HepG2 (cell line): ENCODE data around the gene TACC3. TPM values are rescaled to one million over a fixed set of nuclear protein-coding genes. Genes with fewer than 3 reads are reported as not detected.

Experiments
- ATF7 ChIP-seq, 2 experiments: fragments of 450-650 bp in 1 of 2; sonication (generic) in 1 of 2; formaldehyde crosslinking in 1 of 2; IDR thresholded peaks; 2 replicates each; pipeline versions ENCODE4 v1.4.0 to v1.6.1; 2016 to 2020; ENCODE audit warnings: antibody characterized with exemption in 1 of 2, mild to moderate bottlenecking in 1 of 2, missing genetic modification reagents in 1 of 2
- HNRNPLL ChIP-seq: fragments of 200-400 bp; formaldehyde crosslinking; IDR thresholded peaks from 2 replicates; pipeline ENCODE4 v1.6.1; 2017; ENCODE audit warnings: mild to moderate bottlenecking, low read depth, low read length; ENCODE audit not compliant: poor library complexity, severe bottlenecking
- HOXA3 ChIP-seq: sonication (generic); formaldehyde crosslinking; IDR thresholded peaks from 2 replicates; pipeline ENCODE4 v1.5.0; 2020; ENCODE audit warnings: missing genetic modification reagents
- HOXA7 ChIP-seq: sonication (generic); formaldehyde crosslinking; IDR thresholded peaks from 2 replicates; pipeline ENCODE4 v1.8.1; 2022; ENCODE audit warnings: mild to moderate bottlenecking, missing genetic modification reagents, moderate library complexity
- MAFF ChIP-seq: IDR thresholded peaks from 2 replicates; pipeline ENCODE4 v1.6.1; 2011; ENCODE audit warnings: low read depth, low read length, improper control_type of control experiment
- MYC ChIP-seq: sonication (generic); formaldehyde crosslinking; IDR thresholded peaks from 2 replicates; pipeline ENCODE4 v1.9.0; 2021; ENCODE audit warnings: missing genetic modification reagents, borderline replicate concordance
- NKX3-1 ChIP-seq: sonication (generic); formaldehyde crosslinking; IDR thresholded peaks from 2 replicates; pipeline ENCODE4 v1.5.0; 2020; ENCODE audit warnings: missing genetic modification reagents
- RNF2 ChIP-seq: fragments of 450-650 bp; conservative IDR thresholded peaks from 2 replicates; pipeline ENCODE4 v1.6.1; 2016; ENCODE audit warnings: low read depth
- SRSF9 ChIP-seq: fragments of 200-400 bp; formaldehyde crosslinking; IDR thresholded peaks from 2 replicates; pipeline ENCODE4 v1.6.1; 2018; ENCODE audit warnings: borderline replicate concordance, mild to moderate bottlenecking, low read depth, low read length; ENCODE audit not compliant: insufficient read depth, poor library complexity, severe bottlenecking
- TCF7 ChIP-seq: sonication (generic); IDR thresholded peaks from 2 replicates; pipeline ENCODE4 v1.6.1; 2016; ENCODE audit warnings: antibody characterized with exemption, low read depth
- THAP11 ChIP-seq: IDR thresholded peaks from 2 replicates; pipeline ENCODE4 v1.6.1; 2016; ENCODE audit warnings: missing biosample characterization, missing genetic modification reagents
- U2AF1 ChIP-seq: fragments of 200-400 bp; formaldehyde crosslinking; optimal IDR thresholded peaks from 2 replicates; pipeline ENCODE3; 2017; ENCODE audit warnings: mild to moderate bottlenecking, low read depth, low read length
- ZNF121 ChIP-seq: sonication (generic); formaldehyde crosslinking; IDR thresholded peaks from 2 replicates; pipeline ENCODE4 v1.5.0; 2020; ENCODE audit warnings: mild to moderate bottlenecking, missing genetic modification reagents
- ZNF430 ChIP-seq: sonication (generic); formaldehyde crosslinking; IDR thresholded peaks from 2 replicates; pipeline ENCODE4 v1.9.0; 2021; ENCODE audit warnings: mild to moderate bottlenecking, missing genetic modification reagents
- ZNF468 ChIP-seq: sonication (generic); formaldehyde crosslinking; IDR thresholded peaks from 2 replicates; pipeline ENCODE4 v1.8.0; 2022; ENCODE audit warnings: mild to moderate bottlenecking, moderate library complexity, missing genetic modification reagents
- ZNF607 ChIP-seq: sonication (generic); formaldehyde crosslinking; IDR thresholded peaks from 2 replicates; pipeline ENCODE4 v1.5.1; 2020; ENCODE audit warnings: missing genetic modification reagents, mild to moderate bottlenecking, borderline replicate concordance
- ZNF816 ChIP-seq: sonication (generic); formaldehyde crosslinking; IDR thresholded peaks from 2 replicates; pipeline ENCODE4 v1.8.0; 2022; ENCODE audit warnings: missing genetic modification reagents, mild to moderate bottlenecking, borderline replicate concordance
- polyA plus RNA-seq, 8 experiments: library from polyadenylated mRNA; depleted of rRNA in 3 of 8; stranded (reverse) in 7 of 8; unstranded in 1 of 8; fragments of >200 nt; fragmentation: Illumina TruSeq in 4 of 8; extraction: Trizol in 4 of 8; gene quantifications; 2 replicates each; pipeline versions ENCODE4 v1.2.1 to v1.2.3, GENCODE V29; 2011 to 2016; ENCODE audit warnings: low read depth in 4 of 8, missing spikeins in 1 of 8, mixed read lengths in 1 of 8; ENCODE audit not compliant: insufficient read depth in 1 of 8
- total RNA-seq, 5 experiments: library from RNA; depleted of rRNA; stranded (reverse); fragments of >200 nt; fragmentation: Illumina TruSeq; extraction: Trizol; gene quantifications; 2 replicates each; pipeline ENCODE4 v1.2.3, GENCODE V29; 2016; ENCODE audit warnings: low read depth in 1 of 5
- TF ChIP-seq, protein P1 (sequence below): sonication (generic); formaldehyde crosslinking; IDR thresholded peaks from 2 replicates; pipeline ENCODE4 v1.8.1; 2022; ENCODE audit warnings: mild to moderate bottlenecking, missing genetic modification reagents
- TF ChIP-seq, protein P2 (sequence below): sonication (generic); formaldehyde crosslinking; IDR thresholded peaks from 2 replicates; pipeline ENCODE4 v1.4.0; 2020; ENCODE audit warnings: low read depth, mild to moderate bottlenecking, missing genetic modification reagents
- TF ChIP-seq, protein P3 (sequence below): IDR thresholded peaks from 2 replicates; pipeline ENCODE4 v1.6.1; 2018; ENCODE audit warnings: missing genetic modification reagents
- TF ChIP-seq, protein P4 (sequence below): sonication (generic); formaldehyde crosslinking; IDR thresholded peaks from 2 replicates; pipeline ENCODE4 v1.5.0; 2020; ENCODE audit warnings: missing genetic modification reagents
- TF ChIP-seq, protein P5 (sequence below): sonication (generic); formaldehyde crosslinking; IDR thresholded peaks from 2 replicates; pipeline ENCODE4 v1.4.0; 2020; ENCODE audit warnings: missing genetic modification reagents, mild to moderate bottlenecking, borderline replicate concordance

Gene TACC3
- total and polyA plus RNA-seq, 2 of the 13 experiments (the other 11 are each of a cell fraction or from before 2014, with no cell fraction given): 20.3 to 21.2 TPM

DNA sequence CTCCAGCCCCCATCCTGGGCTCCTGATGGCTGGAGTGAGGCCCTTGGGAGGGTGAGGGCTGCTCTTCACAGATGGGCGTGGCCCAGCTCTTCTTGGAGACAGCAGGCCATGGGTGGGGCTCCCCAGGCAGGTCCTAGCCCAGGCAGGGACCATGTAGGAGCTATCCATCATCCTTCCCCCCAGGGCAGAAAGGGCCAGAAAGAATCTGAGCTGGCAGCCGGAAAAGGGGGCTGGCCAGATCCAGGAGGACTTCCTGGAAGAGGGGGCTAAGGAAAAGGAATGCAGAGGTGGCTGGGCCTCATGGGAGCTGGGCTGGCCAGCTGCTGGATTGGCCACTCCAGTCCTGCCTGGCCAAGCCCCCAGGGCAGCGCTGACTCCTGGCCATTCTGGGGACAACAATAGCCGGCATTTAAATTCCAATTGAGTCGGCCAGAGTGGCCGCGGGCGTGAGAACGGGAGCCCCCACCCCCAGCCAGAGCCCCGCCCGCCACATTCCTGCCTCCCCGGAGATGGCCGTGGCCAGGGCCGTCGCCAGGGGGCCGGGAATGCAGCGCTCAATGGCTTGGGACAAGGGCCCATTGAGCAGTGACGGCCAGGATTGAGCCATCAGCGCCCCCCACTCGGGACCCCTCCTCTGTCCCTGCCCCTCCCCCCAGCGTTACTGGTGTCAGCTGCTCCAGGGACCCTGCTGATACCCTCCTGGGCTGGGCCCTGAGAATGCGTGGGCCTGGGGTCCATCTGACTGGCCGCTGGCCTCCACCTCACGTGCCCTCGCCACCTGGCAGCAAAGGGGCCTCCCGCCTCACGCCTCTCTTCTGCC, 56.7 kb downstream of the TACC3 start (continued):
- TF ChIP-seq, protein P1, sequence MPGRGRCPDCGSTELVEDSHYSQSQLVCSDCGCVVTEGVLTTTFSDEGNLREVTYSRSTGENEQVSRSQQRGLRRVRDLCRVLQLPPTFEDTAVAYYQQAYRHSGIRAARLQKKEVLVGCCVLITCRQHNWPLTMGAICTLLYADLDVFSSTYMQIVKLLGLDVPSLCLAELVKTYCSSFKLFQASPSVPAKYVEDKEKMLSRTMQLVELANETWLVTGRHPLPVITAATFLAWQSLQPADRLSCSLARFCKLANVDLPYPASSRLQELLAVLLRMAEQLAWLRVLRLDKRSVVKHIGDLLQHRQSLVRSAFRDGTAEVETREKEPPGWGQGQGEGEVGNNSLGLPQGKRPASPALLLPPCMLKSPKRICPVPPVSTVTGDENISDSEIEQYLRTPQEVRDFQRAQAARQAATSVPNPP: no peak
- TF ChIP-seq NKX3-1 (CRISPR knock-in tag): no peak
- no peak for TF ChIP-seq ATF7 (IDR thresholded peaks at IDR 0.05)
- no peak for TF ChIP-seq ATF7 (CRISPR knock-in tag; IDR thresholded peaks at IDR 0.05)
- TF ChIP-seq THAP11 (CRISPR knock-in tag): no peak
- TF ChIP-seq RNF2: no peak
- TF ChIP-seq MYC (CRISPR knock-in tag): peak; percentile 67
- no peak for TF ChIP-seq HNRNPLL
- TF ChIP-seq, protein P2, sequence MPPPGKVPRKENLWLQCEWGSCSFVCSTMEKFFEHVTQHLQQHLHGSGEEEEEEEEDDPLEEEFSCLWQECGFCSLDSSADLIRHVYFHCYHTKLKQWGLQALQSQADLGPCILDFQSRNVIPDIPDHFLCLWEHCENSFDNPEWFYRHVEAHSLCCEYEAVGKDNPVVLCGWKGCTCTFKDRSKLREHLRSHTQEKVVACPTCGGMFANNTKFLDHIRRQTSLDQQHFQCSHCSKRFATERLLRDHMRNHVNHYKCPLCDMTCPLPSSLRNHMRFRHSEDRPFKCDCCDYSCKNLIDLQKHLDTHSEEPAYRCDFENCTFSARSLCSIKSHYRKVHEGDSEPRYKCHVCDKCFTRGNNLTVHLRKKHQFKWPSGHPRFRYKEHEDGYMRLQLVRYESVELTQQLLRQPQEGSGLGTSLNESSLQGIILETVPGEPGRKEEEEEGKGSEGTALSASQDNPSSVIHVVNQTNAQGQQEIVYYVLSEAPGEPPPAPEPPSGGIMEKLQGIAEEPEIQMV (CRISPR knock-in tag): no peak
- no peak for TF ChIP-seq ZNF607 (CRISPR knock-in tag)
- TF ChIP-seq, protein P3, sequence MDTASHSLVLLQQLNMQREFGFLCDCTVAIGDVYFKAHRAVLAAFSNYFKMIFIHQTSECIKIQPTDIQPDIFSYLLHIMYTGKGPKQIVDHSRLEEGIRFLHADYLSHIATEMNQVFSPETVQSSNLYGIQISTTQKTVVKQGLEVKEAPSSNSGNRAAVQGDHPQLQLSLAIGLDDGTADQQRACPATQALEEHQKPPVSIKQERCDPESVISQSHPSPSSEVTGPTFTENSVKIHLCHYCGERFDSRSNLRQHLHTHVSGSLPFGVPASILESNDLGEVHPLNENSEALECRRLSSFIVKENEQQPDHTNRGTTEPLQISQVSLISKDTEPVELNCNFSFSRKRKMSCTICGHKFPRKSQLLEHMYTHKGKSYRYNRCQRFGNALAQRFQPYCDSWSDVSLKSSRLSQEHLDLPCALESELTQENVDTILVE (CRISPR knock-in tag): no peak
- no peak for TF ChIP-seq MAFF
- TF ChIP-seq, protein P4, sequence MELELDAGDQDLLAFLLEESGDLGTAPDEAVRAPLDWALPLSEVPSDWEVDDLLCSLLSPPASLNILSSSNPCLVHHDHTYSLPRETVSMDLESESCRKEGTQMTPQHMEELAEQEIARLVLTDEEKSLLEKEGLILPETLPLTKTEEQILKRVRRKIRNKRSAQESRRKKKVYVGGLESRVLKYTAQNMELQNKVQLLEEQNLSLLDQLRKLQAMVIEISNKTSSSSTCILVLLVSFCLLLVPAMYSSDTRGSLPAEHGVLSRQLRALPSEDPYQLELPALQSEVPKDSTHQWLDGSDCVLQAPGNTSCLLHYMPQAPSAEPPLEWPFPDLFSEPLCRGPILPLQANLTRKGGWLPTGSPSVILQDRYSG (CRISPR knock-in tag): 0 out of 2 replicates have a peak, but pooled peaks have one; percentile 72
- TF ChIP-seq ZNF121 (CRISPR knock-in tag): no peak
- TF ChIP-seq, protein P5, sequence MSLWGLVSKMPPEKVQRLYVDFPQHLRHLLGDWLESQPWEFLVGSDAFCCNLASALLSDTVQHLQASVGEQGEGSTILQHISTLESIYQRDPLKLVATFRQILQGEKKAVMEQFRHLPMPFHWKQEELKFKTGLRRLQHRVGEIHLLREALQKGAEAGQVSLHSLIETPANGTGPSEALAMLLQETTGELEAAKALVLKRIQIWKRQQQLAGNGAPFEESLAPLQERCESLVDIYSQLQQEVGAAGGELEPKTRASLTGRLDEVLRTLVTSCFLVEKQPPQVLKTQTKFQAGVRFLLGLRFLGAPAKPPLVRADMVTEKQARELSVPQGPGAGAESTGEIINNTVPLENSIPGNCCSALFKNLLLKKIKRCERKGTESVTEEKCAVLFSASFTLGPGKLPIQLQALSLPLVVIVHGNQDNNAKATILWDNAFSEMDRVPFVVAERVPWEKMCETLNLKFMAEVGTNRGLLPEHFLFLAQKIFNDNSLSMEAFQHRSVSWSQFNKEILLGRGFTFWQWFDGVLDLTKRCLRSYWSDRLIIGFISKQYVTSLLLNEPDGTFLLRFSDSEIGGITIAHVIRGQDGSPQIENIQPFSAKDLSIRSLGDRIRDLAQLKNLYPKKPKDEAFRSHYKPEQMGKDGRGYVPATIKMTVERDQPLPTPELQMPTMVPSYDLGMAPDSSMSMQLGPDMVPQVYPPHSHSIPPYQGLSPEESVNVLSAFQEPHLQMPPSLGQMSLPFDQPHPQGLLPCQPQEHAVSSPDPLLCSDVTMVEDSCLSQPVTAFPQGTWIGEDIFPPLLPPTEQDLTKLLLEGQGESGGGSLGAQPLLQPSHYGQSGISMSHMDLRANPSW (CRISPR knock-in tag): no peak
- TF ChIP-seq ZNF468 (CRISPR knock-in tag): no peak; the same call in 1 of the 2 replicates
- no peak for TF ChIP-seq TCF7
- TF ChIP-seq U2AF1: no peak
- no peak for TF ChIP-seq ZNF430 (CRISPR knock-in tag)
- TF ChIP-seq HOXA7 (CRISPR knock-in tag): no peak
- no peak for TF ChIP-seq SRSF9
- TF ChIP-seq ZNF816: no peak
- TF ChIP-seq HOXA3 (CRISPR knock-in tag): peak; percentile 55; the same call in 1 of the 2 replicates
